Left renal pelvis (tissue), 4 donors: ENCODE results near the gene CANT1. TPM values are rescaled to one million over a fixed set of nuclear protein-coding genes. Genes with fewer than 3 reads are reported as not detected.

Experiments used
- DNase-seq, 4 donors: peaks; one replicate each; pipeline ENCODE4 v3.0.0-alpha.2; 2013; ENCODE audit warnings: low read depth in 4 of 4, low spot score in 3 of 4
- polyA plus RNA-seq, 4 donors: library from polyadenylated mRNA; unstranded; fragments of 120-200 nt; gene quantifications; one replicate each; pipeline ENCODE4 v1.2.1, GENCODE V29; 2013; ENCODE audit not compliant: insufficient read length in 4 of 4

The CANT1 gene
- polyA plus RNA-seq, 4 donors, result 40.0 to 55.6 (median 45.9) TPM

- DNase-seq, result no peak
Measured at GRCh38 chr17:79012563-79013134, 3.1 kb upstream of the CANT1 start.

GRCh38 chr17:79011451-79012147 lies 2.0 kb upstream of the CANT1 start:
- DNase-seq, result no peak

GRCh38 chr17:79010304-79010646 lies 711 bp upstream of the CANT1 start:
- DNase-seq, result no peak

- no peak for DNase-seq
Measured at GRCh38 chr17:79008666-79009387, 737 bp downstream of the CANT1 start.

- DNase-seq, result no peak
Measured at GRCh38 chr17:79007504-79008381, 1.8 kb downstream of the CANT1 start.

- no peak for DNase-seq
Measured at GRCh38 chr17:79006794-79007503, 2.6 kb downstream of the CANT1 start.

GRCh38 chr17:79006046-79006445 lies 3.5 kb downstream of the CANT1 start:
- no peak for DNase-seq

GRCh38 chr17:79005063-79005861 lies 4.3 kb downstream of the CANT1 start:
- DNase-seq, result no peak

- no peak for DNase-seq
Measured at GRCh38 chr17:79003661-79004411, 5.7 kb downstream of the CANT1 start.

GRCh38 chr17:79002796-79003593 lies 6.6 kb downstream of the CANT1 start:
- no peak for DNase-seq

- no peak for DNase-seq
Measured at GRCh38 chr17:79002291-79002690, 7.3 kb downstream of the CANT1 start.

- no peak for DNase-seq
Measured at GRCh38 chr17:79001190-79002020, 8.2 kb downstream of the CANT1 start.

GRCh38 chr17:79000396-79001189 lies 9.0 kb downstream of the CANT1 start:
- no peak for DNase-seq

- no peak for DNase-seq
Measured at GRCh38 chr17:78999947-79000395, 9.6 kb downstream of the CANT1 start.

GRCh38 chr17:78999056-78999768 lies 10.4 kb downstream of the CANT1 start:
- no peak for DNase-seq
